Measurements from ENCODE around the gene SEC14L5.

Gene SEC14L5

GRCh38 chr16:5060073-5060641, 102.0 kb downstream of the SEC14L5 start:
- no peak for TF ChIP-seq CTCF (IDR thresholded peaks at IDR 0.05; ENCODE audit: control insufficient read depth, insufficient read depth, low read depth, low read length, missing control alignments)
- no peak overlapping the region for H3K4me3 ChIP-seq (ENCODE audit: control insufficient read depth, low read depth, low read length)
- DNase-seq (ENCODE audit: low read depth): no peak

GRCh38 chr16:5062051-5062450, 103.9 kb downstream of the SEC14L5 start:
- no peak overlapping the region for H3K4me3 ChIP-seq (ENCODE audit: control insufficient read depth, low read depth, low read length)
- TF ChIP-seq CTCF (IDR thresholded peaks at IDR 0.05; ENCODE audit: control insufficient read depth, insufficient read depth, low read depth, low read length, missing control alignments): no peak
- DNase-seq (ENCODE audit: low read depth): no peak

GRCh38 chr16:5062790-5063765, 104.9 kb downstream of the SEC14L5 start:
- no peak overlapping the region for H3K4me3 ChIP-seq (ENCODE audit: control insufficient read depth, low read depth, low read length)
- no peak for DNase-seq (ENCODE audit: low read depth)
- peak; percentile 4 for TF ChIP-seq CTCF (IDR thresholded peaks at IDR 0.05; ENCODE audit: control insufficient read depth, insufficient read depth, low read depth, low read length, missing control alignments)

- H3K4me3 ChIP-seq (ENCODE audit: control insufficient read depth, low read depth, low read length): no peak overlapping the region
- no peak for DNase-seq (ENCODE audit: low read depth)
- TF ChIP-seq CTCF (IDR thresholded peaks at IDR 0.05; ENCODE audit: control insufficient read depth, insufficient read depth, low read depth, low read length, missing control alignments): no peak
Observed at GRCh38 chr16:5064915-5065314, 106.8 kb downstream of the SEC14L5 start.

GRCh38 chr16:5065326-5065725, 107.2 kb downstream of the SEC14L5 start:
- DNase-seq (ENCODE audit: low read depth): no peak
- H3K4me3 ChIP-seq (ENCODE audit: control insufficient read depth, low read depth, low read length): no peak overlapping the region
- TF ChIP-seq CTCF (IDR thresholded peaks at IDR 0.05; ENCODE audit: control insufficient read depth, insufficient read depth, low read depth, low read length, missing control alignments): no peak

GRCh38 chr16:5065813-5066212, 107.7 kb downstream of the SEC14L5 start, which contains the start of gene C16orf89:
Gene C16orf89 (minus strand): TSS chr16:5065956. CDS start chr16:5065908, 48 bp downstream.
- no peak for TF ChIP-seq CTCF (IDR thresholded peaks at IDR 0.05; ENCODE audit: control insufficient read depth, insufficient read depth, low read depth, low read length, missing control alignments)
- no peak within 1 kb of the TSS for H3K4me3 ChIP-seq (ENCODE audit: control insufficient read depth, low read depth, low read length)
- DNase-seq (ENCODE audit: low read depth): no peak

All from AG09309 (cell line).